Stimulated activated memory B cell treated with anti-CD40 and anti-IgM and Interleukin-4, amounts not matched to agents 10 μg/mL and 1 μg/mL and 100 μg/mL, for 72 hours (primary cell): ENCODE data around the gene POLN.
"Not testable (repeated sequence)": the region's sequence is repeated elsewhere in the genome, so short reads cannot be mapped to it uniquely, and the experiment has no call there.

Source experiments
- ATAC-seq: fragments of 150-1000 bp; cut with Tn5 transposase; 2 replicates; pipeline ENCODE4 v1.10.0; 2021
- H3K27ac Mint-ChIP-seq: one replicate; pipeline ENCODE4 v1.8.0; 2022; ENCODE audit warnings: mild to moderate bottlenecking, mixed read lengths
- H3K27me3 Mint-ChIP-seq: one replicate; pipeline ENCODE4 v1.8.0; 2022; ENCODE audit warnings: mixed read lengths
- H3K36me3 Mint-ChIP-seq: one replicate; pipeline ENCODE4 v1.8.0; 2022; ENCODE audit warnings: mixed read lengths
- H3K4me1 Mint-ChIP-seq: one replicate; pipeline ENCODE4 v1.8.0; 2022; ENCODE audit warnings: mixed read lengths
- H3K4me3 Mint-ChIP-seq: one replicate; pipeline ENCODE4 v1.8.0; 2022; ENCODE audit warnings: mild to moderate bottlenecking, moderate library complexity, mixed read lengths
- H3K9me3 Mint-ChIP-seq: one replicate; pipeline ENCODE4 v1.8.0; 2022; ENCODE audit warnings: mixed read lengths

Gene POLN

GRCh38 chr4:2046031-2046961 is 195.6 kb downstream of the POLN start:
- H3K36me3 Mint-ChIP-seq: peaks cover 7% of the 10 kb centered on the region
- no peaks in the 10 kb centered on the region for H3K9me3 Mint-ChIP-seq
- H3K4me3 Mint-ChIP-seq: no peak overlapping the region
- no peak overlapping the region for H3K27ac Mint-ChIP-seq
- peaks cover 10% of the 10 kb centered on the region for H3K4me1 Mint-ChIP-seq
- ATAC-seq: no peak
- peaks cover 57% of the 10 kb centered on the region for H3K27me3 Mint-ChIP-seq

- H3K27ac Mint-ChIP-seq: peak overlapping the region; percentile 65
- peaks cover 50% of the 10 kb centered on the region for H3K27me3 Mint-ChIP-seq
- H3K4me1 Mint-ChIP-seq: peaks cover 10% of the 10 kb centered on the region
- H3K9me3 Mint-ChIP-seq: no peaks in the 10 kb centered on the region
- peaks cover 7% of the 10 kb centered on the region for H3K36me3 Mint-ChIP-seq
- ATAC-seq: no peak
- H3K4me3 Mint-ChIP-seq: no peak overlapping the region
Observed at GRCh38 chr4:2045518-2045951, 196.4 kb downstream of the POLN start.

- H3K4me1 Mint-ChIP-seq: peaks cover 10% of the 10 kb centered on the region
- H3K27ac Mint-ChIP-seq: peak overlapping the region; percentile 65
- peaks cover 7% of the 10 kb centered on the region for H3K36me3 Mint-ChIP-seq
- ATAC-seq: no peak
- peaks cover 54% of the 10 kb centered on the region for H3K27me3 Mint-ChIP-seq
- no peak overlapping the region for H3K4me3 Mint-ChIP-seq
- no peaks in the 10 kb centered on the region for H3K9me3 Mint-ChIP-seq
Observed at GRCh38 chr4:2044542-2045517, 197.1 kb downstream of the POLN start.

GRCh38 chr4:2044119-2044485 is 197.8 kb downstream of the POLN start:
- peaks cover 59% of the 10 kb centered on the region for H3K27me3 Mint-ChIP-seq
- H3K27ac Mint-ChIP-seq: no peak overlapping the region
- H3K36me3 Mint-ChIP-seq: peaks cover 7% of the 10 kb centered on the region
- H3K4me3 Mint-ChIP-seq: no peak overlapping the region
- H3K4me1 Mint-ChIP-seq: peaks cover 10% of the 10 kb centered on the region
- no peaks in the 10 kb centered on the region for H3K9me3 Mint-ChIP-seq
- no peak for ATAC-seq

- no peak for ATAC-seq
- Mint-ChIP-seq H3K4me3 (no peak overlapping the region), H3K4me1 (peaks cover 10% of the 10 kb centered on the region), H3K36me3 (peaks cover 7% of the 10 kb centered on the region), H3K27ac (no peak overlapping the region), H3K27me3 (peaks cover 56% of the 10 kb centered on the region), H3K9me3 (no peaks in the 10 kb centered on the region)
Observed at GRCh38 chr4:2043396-2044118, 198.4 kb downstream of the POLN start.

- H3K36me3 Mint-ChIP-seq: peaks cover 7% of the 10 kb centered on the region
- no peak for ATAC-seq
- peaks cover 10% of the 10 kb centered on the region for H3K4me1 Mint-ChIP-seq
- peak overlapping the region; percentile 76 for H3K4me3 Mint-ChIP-seq
- H3K27me3 Mint-ChIP-seq: peaks cover 50% of the 10 kb centered on the region
- no peak overlapping the region for H3K27ac Mint-ChIP-seq
- no peaks in the 10 kb centered on the region for H3K9me3 Mint-ChIP-seq
Observed at GRCh38 chr4:2042947-2043395, 198.9 kb downstream of the POLN start.

- Mint-ChIP-seq H3K4me1 (peaks cover 10% of the 10 kb centered on the region), H3K27me3 (peaks cover 44% of the 10 kb centered on the region), H3K4me3 (peak overlapping the region; percentile 76), H3K9me3 (no peaks in the 10 kb centered on the region), H3K36me3 (peaks cover 7% of the 10 kb centered on the region), H3K27ac (peak overlapping the region; percentile 77)
- ATAC-seq: peak; percentile 57
Observed at GRCh38 chr4:2042204-2042946, 199.5 kb downstream of the POLN start.

- H3K27ac Mint-ChIP-seq: peak overlapping the region; percentile 77
Observed at GRCh38 chr4:2041239-2042130, 200.4 kb downstream of the POLN start.

GRCh38 chr4:2040391-2041238 is 201.3 kb downstream of the POLN start:
- peak overlapping the region; percentile 38 for H3K4me3 Mint-ChIP-seq
- peaks cover 7% of the 10 kb centered on the region for H3K36me3 Mint-ChIP-seq
- peaks cover 10% of the 10 kb centered on the region for H3K4me1 Mint-ChIP-seq
- H3K27me3 Mint-ChIP-seq: peaks cover 43% of the 10 kb centered on the region
- H3K27ac Mint-ChIP-seq: no peak overlapping the region
- no peak for ATAC-seq
- H3K9me3 Mint-ChIP-seq: no peaks in the 10 kb centered on the region

More at GRCh38 chr4:2041239-2042130, 200.4 kb downstream of the POLN start:
- Mint-ChIP-seq H3K9me3 (no peaks in the 10 kb centered on the region), H3K4me3 (peak overlapping the region; percentile 90), H3K36me3 (peaks cover 7% of the 10 kb centered on the region), H3K27me3 (peaks cover 43% of the 10 kb centered on the region), H3K4me1 (peaks cover 10% of the 10 kb centered on the region)
- ATAC-seq: peak; percentile 83

- Mint-ChIP-seq H3K36me3 (no peaks in the 10 kb centered on the region), H3K9me3 (no peaks in the 10 kb centered on the region), H3K4me1 (peaks cover 5% of the 10 kb centered on the region), H3K27me3 (peaks cover 57% of the 10 kb centered on the region), H3K4me3 (no peak overlapping the region), H3K27ac (no peak overlapping the region)
- no peak for ATAC-seq
Observed at GRCh38 chr4:2036866-2037265, 205.1 kb downstream of the POLN start.

- peaks cover 53% of the 10 kb centered on the region for H3K27me3 Mint-ChIP-seq
- ATAC-seq: no peak
Observed at GRCh38 chr4:2036327-2036726, 205.6 kb downstream of the POLN start.

GRCh38 chr4:2031161-2031560 is 210.8 kb downstream of the POLN start:
- not testable (repeated sequence) for H3K4me3 Mint-ChIP-seq, ATAC-seq, H3K27ac Mint-ChIP-seq, H3K36me3 Mint-ChIP-seq, H3K9me3 Mint-ChIP-seq, H3K4me1 Mint-ChIP-seq
- H3K27me3 Mint-ChIP-seq: peaks cover 52% of the 10 kb centered on the region

More at GRCh38 chr4:2036327-2036726, 205.6 kb downstream of the POLN start:
- no peaks in the 10 kb centered on the region for H3K9me3 Mint-ChIP-seq
- no peaks in the 10 kb centered on the region for H3K4me1 Mint-ChIP-seq
- no peak overlapping the region for H3K4me3 Mint-ChIP-seq
- no peaks in the 10 kb centered on the region for H3K36me3 Mint-ChIP-seq
- no peak overlapping the region for H3K27ac Mint-ChIP-seq

GRCh38 chr4:2027120-2027519 is 214.8 kb downstream of the POLN start:
- not testable (repeated sequence) for H3K4me1 Mint-ChIP-seq, H3K27ac Mint-ChIP-seq, H3K36me3 Mint-ChIP-seq, H3K4me3 Mint-ChIP-seq, ATAC-seq
- Mint-ChIP-seq H3K9me3 (peaks cover 14% of the 10 kb centered on the region), H3K27me3 (peaks cover 48% of the 10 kb centered on the region)
